Upper lobe of left lung (tissue), 4 donors: ENCODE data around the gene OLIG2.

Source experiments
- EP300 ChIP-seq, 4 donors: sonication (generic); formaldehyde crosslinking; IDR thresholded peaks; one replicate each; pipeline ENCODE4 v1.5.1; 2017; ENCODE audit warnings: antibody characterized with exemption in 4 of 4, control low read depth in 2 of 4
- POLR2A ChIP-seq, 4 donors: fragments of 450-650 bp; IDR thresholded peaks; one replicate each; pipeline ENCODE4 v1.5.1; 2016 to 2017; ENCODE audit warnings: antibody characterized with exemption in 4 of 4, mild to moderate bottlenecking in 2 of 4
- POLR2AphosphoS5 ChIP-seq, 2 donors: sonication (generic); formaldehyde crosslinking; IDR thresholded peaks; one replicate each; pipeline ENCODE4 v1.5.1; 2017; ENCODE audit warnings: antibody characterized with exemption in 2 of 2
- TF ChIP-seq, protein P1 (sequence below), 6 experiments: fragments of 450-650 bp in 4 of 6; fragments of 200-600 bp in 2 of 6; sonication (generic) in 2 of 6; IDR thresholded peaks; one replicate each; pipeline ENCODE4 v1.5.1; 2016 to 2019; ENCODE audit warnings: antibody characterized with exemption in 6 of 6

DNA sequence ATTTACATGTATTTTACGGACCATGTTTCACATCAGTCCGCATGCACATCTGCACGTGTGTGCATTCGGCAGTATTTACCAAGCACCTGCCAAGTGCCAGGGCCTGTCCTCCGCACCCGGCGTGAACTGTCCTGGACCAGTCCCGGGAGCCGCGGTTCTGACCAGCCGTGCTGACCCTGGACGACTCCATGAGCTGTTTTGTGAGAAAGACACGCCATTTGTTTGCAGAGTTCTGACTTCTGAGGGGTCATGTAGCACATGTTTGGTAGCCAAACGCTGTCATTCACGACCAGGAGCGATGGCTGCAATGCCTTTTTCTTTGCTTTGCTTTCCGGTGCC is 3.3 kb upstream of the OLIG2 start:
- TF ChIP-seq, protein P1, sequence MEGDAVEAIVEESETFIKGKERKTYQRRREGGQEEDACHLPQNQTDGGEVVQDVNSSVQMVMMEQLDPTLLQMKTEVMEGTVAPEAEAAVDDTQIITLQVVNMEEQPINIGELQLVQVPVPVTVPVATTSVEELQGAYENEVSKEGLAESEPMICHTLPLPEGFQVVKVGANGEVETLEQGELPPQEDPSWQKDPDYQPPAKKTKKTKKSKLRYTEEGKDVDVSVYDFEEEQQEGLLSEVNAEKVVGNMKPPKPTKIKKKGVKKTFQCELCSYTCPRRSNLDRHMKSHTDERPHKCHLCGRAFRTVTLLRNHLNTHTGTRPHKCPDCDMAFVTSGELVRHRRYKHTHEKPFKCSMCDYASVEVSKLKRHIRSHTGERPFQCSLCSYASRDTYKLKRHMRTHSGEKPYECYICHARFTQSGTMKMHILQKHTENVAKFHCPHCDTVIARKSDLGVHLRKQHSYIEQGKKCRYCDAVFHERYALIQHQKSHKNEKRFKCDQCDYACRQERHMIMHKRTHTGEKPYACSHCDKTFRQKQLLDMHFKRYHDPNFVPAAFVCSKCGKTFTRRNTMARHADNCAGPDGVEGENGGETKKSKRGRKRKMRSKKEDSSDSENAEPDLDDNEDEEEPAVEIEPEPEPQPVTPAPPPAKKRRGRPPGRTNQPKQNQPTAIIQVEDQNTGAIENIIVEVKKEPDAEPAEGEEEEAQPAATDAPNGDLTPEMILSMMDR (IDR thresholded peaks at IDR 0.05): no peak
- TF ChIP-seq POLR2AphosphoS5 (IDR thresholded peaks at IDR 0.05) (no peak), POLR2A (IDR thresholded peaks at IDR 0.05) (no peak), EP300 (IDR thresholded peaks at IDR 0.05) (no peak)
